ENCODE measurements around the gene TKTL2.

Gene TKTL2, protein sequence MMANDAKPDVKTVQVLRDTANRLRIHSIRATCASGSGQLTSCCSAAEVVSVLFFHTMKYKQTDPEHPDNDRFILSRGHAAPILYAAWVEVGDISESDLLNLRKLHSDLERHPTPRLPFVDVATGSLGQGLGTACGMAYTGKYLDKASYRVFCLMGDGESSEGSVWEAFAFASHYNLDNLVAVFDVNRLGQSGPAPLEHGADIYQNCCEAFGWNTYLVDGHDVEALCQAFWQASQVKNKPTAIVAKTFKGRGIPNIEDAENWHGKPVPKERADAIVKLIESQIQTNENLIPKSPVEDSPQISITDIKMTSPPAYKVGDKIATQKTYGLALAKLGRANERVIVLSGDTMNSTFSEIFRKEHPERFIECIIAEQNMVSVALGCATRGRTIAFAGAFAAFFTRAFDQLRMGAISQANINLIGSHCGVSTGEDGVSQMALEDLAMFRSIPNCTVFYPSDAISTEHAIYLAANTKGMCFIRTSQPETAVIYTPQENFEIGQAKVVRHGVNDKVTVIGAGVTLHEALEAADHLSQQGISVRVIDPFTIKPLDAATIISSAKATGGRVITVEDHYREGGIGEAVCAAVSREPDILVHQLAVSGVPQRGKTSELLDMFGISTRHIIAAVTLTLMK

DNA sequence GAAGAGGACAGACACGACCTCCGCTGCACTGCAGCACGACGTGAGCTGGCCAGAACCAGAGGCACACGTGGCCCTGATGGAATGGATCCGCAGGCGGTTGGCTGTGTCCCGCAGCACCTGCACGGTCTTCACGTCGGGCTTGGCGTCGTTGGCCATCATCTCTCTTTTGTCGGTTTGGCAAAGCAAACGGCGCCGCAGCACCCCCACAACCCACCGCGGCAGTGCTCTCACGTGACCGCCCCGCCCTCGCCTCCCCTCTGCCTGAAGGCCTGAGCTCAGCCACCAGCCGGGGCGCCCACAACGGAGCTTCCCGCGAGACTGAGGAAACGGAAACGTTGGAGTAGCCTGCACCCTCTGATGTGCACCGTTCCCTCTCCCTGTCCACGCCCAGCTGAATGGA, at the start of gene TKTL2:
TKTL2 (minus strand) TSS at position 179 of the 400 bp plus-strand sequence; CDS start at position 159, 20 bp downstream.
- no peak for DNase-seq (ENCODE audit: low read depth)

DNA sequence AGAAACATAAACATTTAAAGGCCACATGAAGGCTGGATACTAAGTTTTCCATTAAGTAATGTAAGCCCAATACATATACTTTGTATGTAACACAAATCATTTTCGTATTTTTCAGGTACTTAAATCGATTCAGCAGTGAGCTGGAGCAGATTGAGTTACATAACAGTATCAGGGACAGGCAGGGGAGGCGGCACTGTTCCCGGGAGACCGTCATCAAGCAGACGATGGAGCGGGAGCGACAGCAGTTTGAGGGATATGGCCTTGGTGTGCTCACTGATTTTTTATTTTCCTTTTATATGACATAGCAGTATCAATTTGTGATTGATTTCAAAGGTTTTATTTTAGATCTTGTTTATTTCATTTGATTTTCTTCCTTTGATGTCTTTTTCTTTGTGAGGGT, 41.6 kb upstream of the TKTL2 start:
- no peak for DNase-seq (ENCODE audit: low read depth)

DNA sequence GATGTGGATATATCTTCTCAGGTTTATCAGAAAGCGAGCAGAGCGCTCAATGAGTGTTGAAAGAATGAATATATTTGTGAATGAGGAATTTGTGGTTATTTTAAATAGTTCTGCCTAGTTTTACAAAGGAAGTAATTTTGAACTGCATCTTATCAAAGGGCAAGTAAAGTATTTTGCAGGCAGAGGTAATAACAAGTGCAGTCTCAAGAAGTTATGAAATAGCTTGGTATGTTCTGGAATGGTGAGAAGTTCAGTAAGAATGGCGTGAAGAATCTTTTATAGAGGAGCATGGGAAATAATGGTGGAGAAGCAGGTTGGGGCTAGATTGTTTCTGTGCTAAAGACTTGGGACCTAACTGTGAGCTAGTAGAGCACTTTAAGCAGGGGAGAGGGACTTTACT, 31.8 kb upstream of the TKTL2 start:
- DNase-seq (ENCODE audit: low read depth): peak; percentile 76

DNA sequence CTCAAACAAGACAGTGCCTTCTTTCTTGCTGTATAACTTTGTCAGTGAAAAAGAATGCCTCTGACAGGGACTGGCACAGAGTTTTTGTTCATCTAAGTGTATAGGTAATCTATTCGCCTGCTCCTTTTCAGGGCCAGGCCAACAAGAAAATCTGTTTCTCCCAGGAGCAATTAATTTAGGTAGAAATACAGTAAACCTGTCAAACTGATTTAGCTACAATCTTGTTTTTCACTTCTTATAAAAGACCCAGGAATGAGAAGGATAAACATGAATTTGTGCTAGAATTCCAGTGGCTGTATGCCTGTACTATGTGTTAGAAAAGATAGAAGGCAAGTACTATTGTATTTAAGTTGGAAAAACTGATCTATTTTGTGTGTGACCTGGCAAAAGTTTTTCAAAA, 27.0 kb upstream of the TKTL2 start:
- no peak for DNase-seq (ENCODE audit: low read depth)

DNA sequence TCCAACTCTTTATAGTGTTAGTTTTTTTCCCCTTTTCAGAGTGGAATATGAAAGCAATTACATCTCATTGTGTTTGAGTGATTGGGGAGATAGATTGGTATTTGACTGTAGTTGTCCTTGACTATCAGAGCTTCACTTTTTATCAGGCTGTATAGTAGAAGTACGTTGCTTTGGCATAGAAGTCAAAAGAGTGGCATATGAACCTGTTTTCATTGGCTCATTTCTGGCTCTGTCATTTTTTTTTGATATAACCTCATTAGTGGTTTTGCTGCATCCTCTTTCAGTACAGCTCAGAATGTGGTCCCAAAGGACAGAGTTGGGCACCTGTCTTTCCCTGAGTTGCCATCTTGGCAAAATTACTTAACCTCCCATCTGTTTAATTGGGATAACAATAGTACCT, 22.3 kb upstream of the TKTL2 start:
- no peak for DNase-seq (ENCODE audit: low read depth)

DNA sequence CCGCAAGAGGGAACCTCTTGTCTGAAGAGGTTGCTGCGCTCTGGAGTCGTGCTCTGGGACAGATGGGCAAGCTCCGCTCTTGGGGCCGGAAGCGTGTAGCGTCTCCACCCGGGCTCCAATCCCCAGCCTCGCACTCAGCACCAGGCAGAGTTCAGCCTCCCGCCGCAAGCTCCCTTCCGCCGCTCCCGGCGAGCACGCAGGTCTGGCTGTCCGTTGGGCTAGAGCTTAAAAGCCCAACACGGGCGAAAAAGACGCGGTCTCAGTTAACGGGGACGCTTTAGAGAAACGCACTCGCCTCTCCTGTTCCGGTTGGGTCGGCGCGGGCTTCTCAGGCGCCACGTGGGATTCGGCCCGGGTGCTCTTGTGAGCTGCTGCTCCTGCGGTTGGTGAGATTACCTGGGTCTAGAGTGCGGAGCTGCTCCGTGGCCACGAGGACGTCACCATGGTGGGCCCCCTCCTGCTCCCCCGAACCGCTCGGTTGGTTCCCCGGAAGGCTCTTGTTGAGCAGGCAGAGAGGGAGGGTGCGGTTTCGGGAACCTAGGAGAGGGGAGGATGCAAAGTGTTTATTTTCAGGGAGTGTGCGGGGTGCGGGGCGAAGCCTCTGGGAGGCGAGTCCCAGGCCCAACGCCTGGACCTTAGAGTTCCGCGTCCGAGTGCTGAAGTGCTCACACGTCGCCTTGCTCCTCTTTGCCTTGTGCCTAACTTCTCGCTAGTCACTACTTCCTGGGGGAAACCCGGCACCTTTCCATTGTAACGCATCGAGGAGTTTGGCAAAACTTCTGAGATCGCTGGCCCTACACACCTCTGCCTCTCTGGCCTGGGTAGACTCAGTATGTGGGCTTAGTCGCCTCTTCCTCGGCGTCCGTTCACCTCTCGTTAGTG, 21.0 kb upstream of the TKTL2 start, which contains the start of gene TMA16:
TMA16 (plus strand) TSS at position 331 of the 882 bp plus-strand sequence; CDS start at position 443, 112 bp downstream.
- DNase-seq (ENCODE audit: low read depth): peak; percentile 97

DNA sequence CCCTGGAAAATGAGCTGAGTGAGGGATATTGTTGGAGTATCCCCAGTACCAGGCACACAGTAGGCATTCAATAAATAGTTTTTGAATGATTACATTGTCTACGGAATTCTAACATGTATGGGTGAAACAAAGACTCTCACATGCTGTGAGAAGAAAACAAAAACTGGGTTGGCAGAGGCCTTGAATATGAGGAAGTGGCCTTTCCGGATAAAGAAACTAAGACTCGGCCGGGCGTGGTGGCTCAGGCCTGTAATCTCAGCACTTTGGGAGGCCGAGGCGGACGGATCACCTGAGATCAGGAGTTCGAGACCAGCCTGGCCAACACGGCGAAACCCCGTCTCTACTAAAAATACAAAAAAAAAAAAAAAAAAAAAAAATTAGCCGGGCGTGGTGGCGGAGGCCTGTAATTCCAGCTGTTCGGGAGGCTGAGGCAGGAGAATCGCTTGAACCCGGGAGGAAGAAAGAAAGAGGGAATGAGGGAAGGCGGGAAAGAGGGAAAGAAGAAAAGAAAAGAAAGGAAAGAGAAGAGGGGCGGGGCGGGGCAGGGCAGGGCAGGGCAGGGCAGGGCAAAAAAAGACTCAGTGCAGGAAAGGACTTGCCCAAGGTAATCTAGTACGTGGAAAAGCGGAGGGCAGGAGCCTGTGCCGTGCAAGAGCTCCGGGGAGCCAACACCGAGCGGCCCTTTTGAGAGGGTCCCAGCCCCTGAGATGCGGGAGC, 20.2 kb upstream of the TKTL2 start:
- DNase-seq (ENCODE audit: low read depth): no peak

DNA sequence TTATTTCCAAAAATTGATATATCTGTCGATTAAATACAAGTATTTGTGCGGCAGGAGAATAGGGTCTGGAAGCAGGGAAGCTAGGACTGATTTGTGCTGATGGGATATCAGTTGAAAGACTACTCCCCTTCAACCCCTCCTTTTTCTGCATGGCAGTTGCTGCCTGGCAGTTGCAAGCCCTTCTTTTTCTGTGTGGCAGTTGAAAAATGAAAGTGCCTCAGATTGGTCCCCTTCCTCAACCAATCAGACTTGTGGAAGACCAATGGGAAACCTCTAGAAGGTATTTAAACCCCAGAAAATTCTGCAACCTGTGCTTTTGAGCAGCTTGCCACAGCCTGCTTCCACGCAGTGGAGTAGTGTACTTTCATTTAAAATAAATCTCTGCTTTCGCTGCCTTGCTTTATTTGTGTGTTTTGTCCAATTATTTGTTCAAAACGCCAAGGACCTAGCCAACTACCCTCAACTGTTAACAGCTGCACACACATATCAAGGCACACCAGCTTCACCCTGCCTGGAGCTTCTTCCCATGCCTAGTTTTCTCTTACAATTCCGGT, 19.5 kb upstream of the TKTL2 start:
- DNase-seq (ENCODE audit: low read depth): no peak

DNA sequence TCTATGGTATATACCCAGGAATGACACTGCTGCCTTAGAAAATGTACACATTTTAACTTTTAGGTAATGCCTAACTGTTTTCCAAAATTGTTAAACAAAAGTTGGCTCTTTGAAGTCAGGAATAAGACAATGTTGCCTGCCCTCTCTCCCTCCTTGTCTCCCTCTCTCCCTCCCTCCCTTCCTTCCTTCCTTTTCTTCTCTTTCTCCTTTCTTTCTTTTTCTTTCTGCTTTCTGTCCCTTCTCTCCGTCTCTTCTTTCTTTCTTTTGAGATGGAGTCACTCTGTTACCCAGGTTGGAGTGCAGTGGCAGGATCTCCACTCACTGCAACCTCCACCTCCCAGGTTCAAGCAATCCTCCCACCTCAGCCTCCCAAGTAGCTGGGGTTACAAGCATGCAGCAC, 16.4 kb upstream of the TKTL2 start:
- no peak for DNase-seq (ENCODE audit: low read depth)

DNA sequence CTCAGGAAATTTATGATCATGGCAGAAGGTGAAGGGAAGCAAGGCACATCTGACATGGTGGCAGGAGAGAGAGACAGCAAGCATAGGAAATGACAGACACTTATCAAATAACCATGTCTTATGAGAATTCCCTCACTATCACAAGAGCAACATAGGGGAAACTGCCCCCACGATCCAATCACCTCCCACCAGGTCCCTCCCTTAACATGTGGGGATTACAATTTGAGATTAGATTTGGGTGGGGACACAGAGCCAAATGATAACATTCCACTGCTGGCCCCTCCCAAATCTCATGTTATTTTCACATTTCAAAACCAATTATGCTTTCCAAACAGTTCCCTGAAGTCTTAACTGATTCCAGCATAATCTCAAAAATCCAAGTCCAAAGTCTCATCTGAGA, 12.8 kb upstream of the TKTL2 start:
- no peak for DNase-seq (ENCODE audit: low read depth)

DNA sequence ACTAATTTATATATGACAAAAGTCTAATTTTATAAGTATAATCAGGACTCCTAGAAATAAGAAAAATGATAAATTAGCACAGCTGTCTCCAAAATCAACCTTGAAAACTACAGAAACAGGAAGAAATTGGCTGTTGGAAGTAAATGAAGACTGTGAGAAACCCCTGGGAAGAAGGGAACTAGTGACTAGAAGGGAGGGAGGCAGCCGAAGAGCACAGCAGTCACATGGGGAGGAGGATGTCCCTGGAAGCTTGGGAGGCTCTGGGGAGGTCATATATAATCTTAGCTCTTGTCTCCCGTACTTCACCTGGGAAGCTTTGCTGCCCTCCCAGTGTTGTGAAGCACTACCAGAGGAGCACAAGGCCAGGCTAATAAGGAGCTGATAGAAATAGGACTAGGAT, 12.0 kb upstream of the TKTL2 start:
- no peak for DNase-seq (ENCODE audit: low read depth)

DNA sequence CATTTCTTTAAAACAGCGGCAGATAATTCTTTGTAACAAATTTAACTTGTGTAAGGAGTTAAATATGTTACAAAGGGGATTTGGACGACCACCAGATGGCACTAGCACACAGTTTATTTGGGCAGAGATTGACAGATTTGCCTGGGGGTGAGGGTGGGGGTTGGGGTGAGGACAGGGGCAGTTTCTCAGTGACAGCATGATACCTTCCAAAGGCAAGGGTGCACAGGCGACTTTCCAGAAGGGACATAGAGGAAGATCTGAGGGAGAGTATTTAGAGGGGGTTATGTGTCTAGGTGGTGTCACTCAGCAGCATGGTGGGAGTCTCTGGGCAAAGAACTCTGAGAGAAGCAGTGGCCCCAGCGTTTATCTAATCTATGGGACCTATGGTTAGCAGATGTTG, 11.4 kb upstream of the TKTL2 start:
- DNase-seq (ENCODE audit: low read depth): peak; percentile 45

DNA sequence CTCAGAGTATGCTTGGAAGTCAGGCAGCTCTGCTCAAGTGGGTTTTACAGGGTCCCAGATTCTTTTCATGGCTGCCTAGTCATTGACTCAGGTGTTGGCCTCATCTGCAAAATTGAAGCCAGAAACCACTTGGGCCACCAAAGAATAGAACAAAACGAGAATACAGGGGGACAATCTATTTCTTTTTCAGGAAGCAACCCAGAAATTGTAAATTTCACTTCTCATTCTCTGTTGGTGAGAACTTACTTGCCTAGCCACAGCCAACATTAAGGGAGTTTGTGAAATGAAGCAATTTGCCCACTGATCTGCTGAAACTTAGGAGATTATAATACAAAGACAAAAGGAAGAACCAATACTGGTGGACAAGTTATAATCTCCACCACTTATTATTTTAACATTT, 8.6 kb upstream of the TKTL2 start:
- no peak for DNase-seq (ENCODE audit: low read depth)

DNA sequence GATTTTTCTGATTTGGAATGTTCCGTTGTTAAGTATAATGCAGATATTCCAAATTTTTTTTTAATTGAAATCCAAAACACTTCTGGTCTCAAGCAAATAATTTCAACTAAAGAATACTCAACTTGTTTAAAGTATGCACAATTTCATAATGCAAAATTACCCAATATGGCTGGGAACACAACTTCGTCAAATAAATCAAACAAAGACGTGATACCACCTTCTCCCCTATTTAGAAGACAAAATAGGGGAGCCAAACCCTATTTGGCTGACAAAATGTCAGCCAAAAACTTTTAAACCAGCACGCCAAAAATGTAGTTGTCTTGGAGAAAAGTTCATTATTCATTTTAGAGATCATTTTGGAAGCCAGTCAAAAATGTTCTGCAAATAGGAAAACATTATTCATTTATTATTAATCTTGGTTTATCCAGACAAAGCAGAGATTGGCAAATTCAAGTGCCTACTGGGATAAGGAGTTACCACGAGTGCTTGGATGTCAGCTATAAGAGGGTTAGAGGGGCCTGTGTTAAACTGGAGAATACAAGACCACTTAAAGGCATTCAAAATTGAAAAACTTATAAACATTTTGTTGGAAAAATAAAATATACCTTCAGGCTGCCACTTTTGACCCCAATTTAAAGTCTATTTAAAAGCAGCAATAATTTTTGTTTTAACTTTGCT, 3.3 kb upstream of the TKTL2 start:
- DNase-seq (ENCODE audit: low read depth): no peak

DNA sequence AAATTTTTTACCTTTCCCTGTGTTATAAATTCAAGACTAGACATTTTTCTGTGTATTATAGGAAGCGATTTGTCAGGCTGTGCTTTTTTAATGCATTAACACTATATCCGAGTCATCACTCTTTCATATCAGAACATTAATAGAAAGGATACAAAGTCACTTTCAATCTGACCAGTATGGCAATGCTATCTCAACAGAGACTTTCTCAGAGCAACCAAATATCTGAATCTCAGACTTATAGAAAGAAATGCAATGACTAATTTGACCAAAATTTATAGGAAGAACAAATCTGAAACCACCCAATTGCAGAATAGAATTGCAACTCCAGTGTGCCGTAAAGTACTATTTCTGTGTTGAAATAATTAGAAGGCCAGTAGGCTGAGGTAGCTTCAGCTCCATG, 473 bp upstream of the TKTL2 start:
- DNase-seq (ENCODE audit: low read depth): no peak

DNA sequence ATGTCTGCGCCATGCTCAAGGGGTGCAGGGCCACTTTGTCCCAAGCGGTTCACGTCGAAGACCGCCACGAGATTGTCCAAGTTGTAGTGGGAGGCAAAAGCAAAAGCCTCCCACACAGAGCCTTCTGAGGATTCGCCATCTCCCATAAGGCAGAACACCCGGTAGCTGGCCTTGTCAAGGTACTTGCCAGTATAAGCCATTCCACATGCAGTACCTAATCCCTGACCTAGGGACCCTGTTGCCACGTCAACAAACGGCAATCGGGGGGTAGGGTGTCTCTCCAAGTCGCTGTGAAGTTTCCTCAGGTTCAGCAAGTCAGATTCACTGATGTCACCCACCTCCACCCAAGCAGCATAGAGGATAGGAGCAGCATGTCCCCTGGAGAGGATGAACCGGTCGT, 424 bp downstream of the TKTL2 start:
- DNase-seq (ENCODE audit: low read depth): no peak

DNA sequence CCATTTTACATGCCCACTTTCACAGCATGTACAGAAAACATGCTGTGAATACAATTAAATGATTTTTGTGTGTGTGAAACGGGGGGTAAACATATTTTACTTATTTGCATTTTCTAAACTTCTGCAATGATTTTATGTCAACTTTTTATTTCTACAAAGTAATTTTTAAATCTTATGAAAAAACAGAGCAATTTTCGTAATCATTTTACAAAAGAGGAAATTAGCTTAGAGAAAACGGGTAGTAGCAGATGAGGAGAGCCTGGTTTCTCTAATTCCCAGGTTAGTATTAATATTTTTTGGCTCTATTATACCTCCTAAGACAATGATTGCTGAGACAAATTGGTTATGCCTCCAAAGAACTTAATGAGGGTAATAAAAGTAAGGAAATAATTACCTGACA, 3.2 kb downstream of the TKTL2 start:
- DNase-seq (ENCODE audit: low read depth): no peak

DNA sequence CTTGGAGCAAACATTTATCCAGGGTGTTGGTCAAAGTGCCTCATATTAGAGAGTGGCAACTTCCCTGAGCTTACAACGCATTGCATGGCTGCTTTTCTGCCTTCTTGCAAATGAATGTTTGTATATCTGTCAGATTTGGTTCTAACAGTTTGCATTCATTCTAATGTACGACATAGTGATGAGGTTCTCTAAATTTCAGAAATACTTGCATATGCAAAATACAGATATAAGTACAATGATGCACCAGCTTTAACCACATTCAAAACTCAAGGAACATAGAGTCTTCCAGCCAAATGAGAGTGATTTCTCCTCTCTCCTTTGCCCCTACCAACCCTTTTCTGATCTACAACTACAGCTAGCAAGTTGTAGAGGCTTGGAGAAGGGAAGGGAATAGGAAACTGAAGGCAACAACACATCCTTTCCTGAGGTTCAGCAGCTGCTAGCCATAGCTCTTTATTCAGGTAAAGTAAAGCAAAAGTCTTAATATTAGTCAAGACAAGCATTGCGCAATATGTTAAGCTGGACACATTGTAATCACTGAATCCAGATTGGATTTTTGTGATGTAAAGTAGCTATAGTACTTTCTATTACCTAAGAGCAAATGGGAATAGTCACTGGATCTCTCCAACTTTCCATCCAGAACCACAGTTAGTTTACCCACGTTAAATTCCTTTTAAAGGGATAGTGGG, 6.3 kb downstream of the TKTL2 start:
- peak; percentile 3 for DNase-seq (ENCODE audit: low read depth)

DNA sequence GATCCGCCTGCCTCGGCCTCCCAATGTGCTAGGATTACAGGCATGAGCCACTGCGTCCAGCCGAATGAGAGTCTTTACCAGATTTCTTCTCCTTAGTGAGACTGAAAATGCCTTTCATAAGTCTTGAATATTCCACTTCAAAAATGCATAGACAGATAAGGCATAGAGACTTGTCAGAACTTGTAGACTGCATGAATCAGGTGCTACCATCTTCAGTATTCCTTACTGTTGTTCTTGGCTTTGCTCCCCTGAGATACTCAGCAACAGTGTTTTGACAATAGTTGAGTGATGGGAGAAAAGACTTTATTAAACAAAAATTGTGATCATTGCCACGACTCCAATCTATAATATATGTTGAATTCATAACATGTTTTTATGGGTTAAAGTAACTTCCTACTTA, 11.0 kb downstream of the TKTL2 start:
- DNase-seq (ENCODE audit: low read depth): no peak

DNA sequence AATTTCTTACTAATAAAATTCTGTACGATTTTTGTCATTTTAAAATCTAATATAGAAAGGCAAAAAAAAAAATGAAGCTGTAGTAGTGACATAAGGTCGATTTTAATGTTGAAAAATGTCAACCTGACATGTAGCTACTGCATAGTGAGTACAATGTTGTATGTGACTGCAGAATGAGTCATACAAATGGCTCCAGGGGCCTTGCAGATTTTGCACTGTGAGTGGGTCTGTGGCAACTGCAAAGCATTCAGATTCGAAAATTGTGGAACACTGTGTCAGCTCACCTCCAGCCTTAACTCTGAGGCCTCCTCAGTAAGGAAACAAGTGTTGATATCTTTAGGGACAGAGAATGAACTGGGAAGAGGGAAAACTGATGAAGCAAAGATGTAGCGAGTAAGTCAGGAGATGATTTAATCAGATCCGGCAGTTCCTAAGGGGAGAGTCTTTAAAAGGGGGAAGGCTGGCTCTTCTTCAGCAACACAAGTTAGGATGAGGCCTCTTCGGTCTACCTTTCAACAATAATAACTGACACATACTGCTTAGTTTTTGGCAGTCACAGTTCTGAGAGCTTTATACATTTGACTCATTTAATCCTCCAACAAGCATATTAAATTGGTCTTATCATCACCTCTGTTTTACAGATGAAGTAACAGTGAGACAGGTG, 24.9 kb downstream of the TKTL2 start:
- peak; percentile 33 for DNase-seq (ENCODE audit: low read depth)
